HL-60 (cell line): ENCODE data around the gene ICAM2.

ENCODE experiments used
- DNase-seq, 2 experiments: peaks; one replicate each; pipeline ENCODE4 v3.0.0-alpha.2; 2010 to 2020; ENCODE audit warnings: low read depth in 1 of 2, low spot score in 1 of 2
- H3K27ac ChIP-seq: fragments of 250-450 bp; sonication (Bioruptor Pico); replicated peaks from 2 replicates; pipeline ENCODE4 v1.5.1; 2020; ENCODE audit warnings: mild to moderate bottlenecking, moderate library complexity
- H3K27me3 ChIP-seq: fragments of 250-450 bp; sonication (Bioruptor Pico); 2 replicates; pipeline ENCODE4 v1.5.1; 2021; ENCODE audit warnings: mild to moderate bottlenecking, moderate library complexity; ENCODE audit not compliant: insufficient read depth, poor library complexity, severe bottlenecking
- H3K4me3 ChIP-seq: replicated peaks from 2 replicates; pipeline ENCODE4 v1.5.1; 2011; ENCODE audit warnings: mild to moderate bottlenecking, control low read depth, low read length; ENCODE audit not compliant: insufficient read depth
- CTCF ChIP-seq: IDR thresholded peaks from one replicate; pipeline ENCODE4 v1.5.1; 2011; ENCODE audit warnings: low read length, control low read depth, inconsistent platforms; ENCODE audit not compliant: insufficient read depth
- GABPA ChIP-seq: IDR thresholded peaks from 2 replicates; pipeline ENCODE4 v1.6.1; 2012; ENCODE audit warnings: low read depth
- POLR2AphosphoS5 ChIP-seq: IDR thresholded peaks from 2 replicates; pipeline ENCODE4 v1.6.1; 2012; ENCODE audit warnings: low read depth
- REST ChIP-seq: IDR thresholded peaks from 2 replicates; pipeline ENCODE4 v1.6.1; 2012; ENCODE audit warnings: low read depth; ENCODE audit not compliant: insufficient replicate concordance
- SPI1 ChIP-seq: IDR thresholded peaks from 2 replicates; pipeline ENCODE4 v1.6.1; 2012; ENCODE audit warnings: low read depth, mild to moderate bottlenecking, borderline replicate concordance

The ICAM2 gene

GRCh38 chr17:64057701-64058263 lies 37.3 kb upstream of the ICAM2 start:
- TF ChIP-seq CTCF (no peak), REST (no peak), GABPA (no peak), SPI1 (no peak), POLR2AphosphoS5 (no peak)
- Histone ChIP-seq H3K27ac (no peak overlapping the region), H3K27me3 (no peaks in the 10 kb centered on the region), H3K4me3 (no peak overlapping the region)
- DNase-seq = no peak

- no peaks in the 10 kb centered on the region for H3K27me3 ChIP-seq
- no peak overlapping the region for H3K4me3 ChIP-seq
- H3K27ac ChIP-seq = no peak overlapping the region
- TF ChIP-seq SPI1 = no peak
- TF ChIP-seq POLR2AphosphoS5 = no peak
- no peak for TF ChIP-seq CTCF
- no peak for TF ChIP-seq GABPA
- TF ChIP-seq REST = no peak
- DNase-seq = no peak
Observed at GRCh38 chr17:64056269-64057005, 36.0 kb upstream of the ICAM2 start.

GRCh38 chr17:64055183-64056142 lies 35.0 kb upstream of the ICAM2 start:
- Histone ChIP-seq H3K27ac (no peak overlapping the region), H3K27me3 (no peaks in the 10 kb centered on the region), H3K4me3 (no peak overlapping the region)
- DNase-seq = no peak
- TF ChIP-seq REST = no peak
- no peak for TF ChIP-seq GABPA
- TF ChIP-seq SPI1 = no peak
- no peak for TF ChIP-seq CTCF
- no peak for TF ChIP-seq POLR2AphosphoS5
